NCI-H82 treated with DMSO at 0.1 percent for 48 hours (cell line): ENCODE data around the gene EP300.

Experiments used
- DNase-seq: peaks from one replicate; lab custom pipeline; 2025; ENCODE audit not compliant: unreplicated experiment; lab: John Stamatoyannopoulos, UW

The EP300 gene

GRCh38 chr22:41204066-41204465, 111.7 kb downstream of the EP300 start:
- DNase-seq: no peak

DNA sequence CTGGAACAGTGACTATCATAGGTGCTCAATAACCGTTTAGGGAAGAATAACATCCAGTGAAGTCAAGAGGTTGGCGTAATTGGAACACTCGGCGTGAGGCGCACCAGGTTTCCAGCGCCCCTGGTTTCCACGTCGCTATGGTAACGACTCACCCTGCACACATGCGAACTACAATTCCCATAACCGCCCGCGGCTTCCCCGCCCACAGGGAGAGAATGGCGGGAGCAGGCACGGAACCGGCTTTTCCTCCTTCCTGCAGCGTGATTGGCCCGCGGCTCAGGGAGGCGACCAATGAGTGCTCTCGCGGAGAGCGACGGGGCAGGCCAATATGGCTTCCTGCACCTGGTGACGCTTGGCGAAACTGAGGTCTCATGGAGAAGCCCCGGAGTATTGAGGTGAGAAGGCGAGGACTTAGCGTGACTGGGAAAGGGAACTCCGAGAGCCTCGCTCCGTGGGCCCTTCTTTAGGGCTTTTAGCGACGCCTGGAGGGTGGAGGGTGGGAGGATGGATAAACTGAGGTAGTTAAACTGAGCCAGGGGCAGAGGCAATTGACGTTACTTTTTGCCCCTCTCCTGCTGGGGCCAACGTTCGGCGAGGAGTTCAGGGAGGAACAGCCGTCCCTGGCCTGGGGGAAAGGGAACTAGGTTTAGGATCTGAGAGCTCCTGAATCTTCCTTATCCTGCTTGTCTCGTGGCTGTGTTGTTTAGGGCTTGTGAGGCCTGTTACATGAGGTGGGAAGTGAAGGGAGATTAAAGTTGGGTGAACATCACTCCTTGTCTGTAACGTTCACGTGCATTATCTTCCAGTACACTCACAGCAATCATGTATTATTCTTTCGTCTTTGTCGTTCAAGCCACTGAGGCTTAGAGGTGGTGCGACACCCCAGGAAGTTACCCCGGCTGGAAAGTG, 112.9 kb downstream of the EP300 start, which contains the start of gene L3MBTL2:
TSS of gene L3MBTL2 (plus strand) at position 321 of the 909 bp plus-strand sequence. CDS start at position 372, 51 bp downstream.
- DNase-seq: peak; percentile 87

GRCh38 chr22:41206719-41207118, 114.3 kb downstream of the EP300 start:
- no peak for DNase-seq

GRCh38 chr22:41215409-41215808, 123.0 kb downstream of the EP300 start:
- DNase-seq: no peak

DNA sequence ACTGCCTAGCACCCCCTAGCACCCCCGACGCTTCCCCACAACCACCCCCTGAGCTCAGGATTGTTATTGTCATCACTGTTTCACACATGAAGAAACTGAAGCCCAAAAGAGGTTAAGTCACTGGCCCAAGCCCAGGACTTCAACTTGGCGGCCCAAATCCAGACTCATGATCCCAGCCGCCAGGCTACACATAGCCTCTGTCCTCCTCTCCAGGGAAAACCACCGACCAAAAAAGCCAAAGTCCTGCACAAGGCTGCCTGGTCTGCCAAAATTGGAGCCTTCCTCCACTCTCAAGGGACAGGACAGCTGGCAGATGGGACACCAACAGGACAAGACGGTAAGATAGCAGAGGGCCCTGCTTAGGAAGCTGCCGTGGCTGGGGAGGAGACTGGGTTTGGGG, 123.5 kb downstream of the EP300 start:
- DNase-seq: no peak

- DNase-seq: no peak
Measured at GRCh38 chr22:41216984-41217383, 124.6 kb downstream of the EP300 start.

DNA sequence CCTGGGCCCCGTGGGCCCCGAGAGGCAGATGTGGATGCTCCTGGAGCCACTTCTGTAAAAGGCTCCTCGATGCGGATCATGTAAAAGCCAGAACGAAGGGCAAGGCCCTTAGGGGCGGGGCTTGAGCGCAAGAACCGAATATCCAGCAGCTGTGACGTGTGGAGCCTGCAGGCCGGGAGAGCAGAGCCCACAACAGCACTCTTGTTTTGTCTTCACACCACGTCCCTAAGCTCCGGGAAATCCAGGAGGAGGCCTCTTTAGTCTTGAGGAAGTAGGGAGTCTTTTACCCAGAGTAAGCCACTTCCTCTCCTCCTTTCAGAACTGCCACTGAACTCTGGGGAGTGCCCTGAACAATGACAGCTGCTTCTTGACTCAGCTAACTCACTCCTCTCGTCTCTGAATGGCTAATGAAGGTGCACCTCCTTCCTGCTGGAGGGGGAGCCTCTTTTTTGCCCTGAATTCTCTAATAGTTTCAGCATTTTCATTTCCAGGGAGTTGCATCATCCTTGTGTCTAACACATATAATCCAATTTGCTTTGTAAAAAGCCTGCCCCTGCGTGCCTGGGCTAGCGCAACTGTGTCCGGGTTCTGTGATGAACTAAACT, 125.3 kb downstream of the EP300 start:
- peak; percentile 15 for DNase-seq

GRCh38 chr22:41222846-41223507, 130.6 kb downstream of the EP300 start:
- no peak for DNase-seq

- DNase-seq: no peak
Measured at GRCh38 chr22:41223535-41223934, 131.1 kb downstream of the EP300 start.

DNA sequence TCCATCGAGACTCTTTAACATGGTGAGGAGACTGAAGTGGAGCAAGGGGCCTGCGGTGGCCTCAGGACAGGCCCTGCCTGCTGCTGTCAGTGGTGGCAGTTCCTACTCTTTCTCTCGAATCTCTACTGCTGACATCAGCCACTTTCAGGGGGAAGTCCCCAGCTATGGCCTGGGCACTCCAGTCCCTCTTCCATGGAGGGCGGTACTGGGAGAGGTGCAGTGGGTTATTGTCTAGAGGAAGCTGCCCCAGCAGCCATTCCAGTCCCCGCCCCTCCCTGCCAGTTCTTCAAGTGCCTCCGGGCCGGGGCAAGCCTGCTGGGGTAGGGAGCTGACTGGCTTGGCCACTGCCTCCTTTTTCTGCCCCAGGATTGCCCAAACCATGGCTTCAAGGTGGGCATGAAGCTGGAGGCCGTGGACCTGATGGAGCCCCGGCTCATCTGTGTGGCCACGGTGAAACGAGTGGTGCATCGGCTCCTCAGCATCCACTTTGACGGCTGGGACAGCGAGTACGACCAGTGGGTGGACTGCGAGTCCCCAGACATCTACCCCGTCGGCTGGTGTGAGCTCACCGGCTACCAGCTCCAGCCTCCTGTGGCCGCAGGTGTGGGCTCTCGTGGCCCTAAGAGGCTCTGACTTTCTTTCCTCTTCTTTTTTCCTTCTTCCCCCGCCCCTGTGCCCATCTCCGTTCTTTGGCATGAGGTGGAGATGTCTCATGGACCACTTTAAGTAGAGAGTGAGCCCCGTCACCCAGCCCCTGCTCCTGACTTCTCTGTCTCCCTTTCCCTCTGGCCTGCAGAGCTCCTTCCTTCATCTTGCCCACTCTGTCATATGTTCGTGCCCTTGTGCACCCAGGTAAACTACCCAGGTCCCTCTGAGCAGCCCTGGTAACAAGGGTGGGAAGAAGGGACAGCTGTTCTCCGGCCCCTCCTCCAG, 134.6 kb downstream of the EP300 start:
- DNase-seq: no peak

DNA sequence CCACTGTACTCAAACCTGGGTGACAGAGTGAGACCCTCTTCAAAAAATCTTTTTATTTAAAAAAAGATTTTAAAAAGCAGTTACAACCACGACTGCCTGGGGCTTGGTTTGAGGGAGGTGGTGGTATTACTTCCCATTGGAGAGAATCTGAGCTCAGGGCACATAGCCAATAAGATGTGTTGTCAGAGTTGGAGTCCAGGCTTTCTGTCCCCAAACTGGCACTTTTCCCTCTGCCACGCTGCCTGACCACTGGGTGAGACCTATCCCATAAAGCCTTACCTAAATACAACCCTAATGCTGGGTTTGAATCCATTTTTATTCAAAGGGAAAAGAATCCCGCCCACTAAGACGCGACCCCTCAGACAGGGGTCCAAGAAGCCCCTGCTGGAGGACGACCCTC, 136.8 kb downstream of the EP300 start:
- DNase-seq: no peak
